ENCODE data around the gene C7.

Gene C7

DNA sequence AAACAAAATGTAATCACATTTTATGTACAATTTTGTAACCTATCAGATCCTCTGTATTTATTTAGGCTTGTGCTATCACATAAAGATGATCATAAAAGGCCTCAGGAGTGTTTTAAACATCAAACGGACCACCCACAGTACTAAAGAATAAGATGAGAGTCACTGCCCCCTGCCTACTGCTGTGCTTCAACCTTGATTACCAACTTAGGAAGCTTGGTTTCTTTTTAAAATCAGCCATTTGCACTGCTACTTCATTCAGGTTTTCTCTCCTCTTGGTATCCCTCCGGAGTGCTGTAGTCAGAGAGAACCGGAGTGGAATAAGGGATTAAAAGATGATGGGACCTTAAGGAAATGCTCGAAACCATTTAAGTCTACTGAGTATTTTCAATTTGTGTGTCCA, 6.9 kb downstream of the C7 start:
- no peak for DNase-seq

- DNase-seq = no peak
Measured at GRCh38 chr5:40928886-40929448, 19.7 kb downstream of the C7 start.

DNA sequence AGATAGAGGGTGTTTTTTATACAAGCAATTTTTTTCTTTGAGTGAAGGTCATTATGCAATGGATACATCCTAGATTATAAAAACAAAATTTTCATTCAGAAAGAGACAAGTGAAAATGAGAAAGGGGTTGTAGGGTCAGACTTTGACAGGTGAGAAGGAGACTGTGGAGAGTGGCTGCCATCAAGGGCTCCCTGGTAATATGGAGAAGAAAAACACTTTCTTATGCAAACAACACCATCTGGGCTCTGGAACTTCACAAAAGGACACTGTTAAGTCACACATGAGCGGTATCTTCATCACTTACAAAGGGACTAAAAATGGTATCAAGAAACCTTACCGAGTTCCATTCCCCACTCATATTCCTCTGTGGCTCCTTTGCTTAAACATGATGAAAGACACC, 23.5 kb downstream of the C7 start:
- no peak for DNase-seq

GRCh38 chr5:40937075-40937474, 27.8 kb downstream of the C7 start:
- no peak for DNase-seq

DNA sequence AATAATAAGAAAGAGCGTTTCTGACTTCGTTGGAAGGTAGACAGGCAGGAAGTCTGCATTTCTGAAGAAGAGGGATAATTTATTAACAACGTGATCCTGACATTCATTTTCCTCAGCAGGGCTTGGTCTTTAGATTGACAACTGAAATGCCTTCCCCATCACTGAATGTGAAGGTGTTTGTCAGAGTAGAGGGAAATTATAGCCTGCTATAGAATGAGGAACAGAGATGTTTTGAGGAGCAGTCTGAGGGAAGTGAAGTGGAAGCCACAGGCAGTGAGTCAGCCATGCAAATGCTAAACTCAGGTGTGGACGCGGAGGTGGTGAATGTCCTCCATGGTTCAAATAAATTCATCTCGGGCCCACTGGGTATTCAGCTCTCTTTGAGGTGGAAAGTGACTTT, 30.5 kb downstream of the C7 start:
- DNase-seq = no peak

- no peak for DNase-seq
Measured at GRCh38 chr5:40945111-40945510, 35.8 kb downstream of the C7 start.

- DNase-seq = no peak
Measured at GRCh38 chr5:40955313-40955712, 46.0 kb downstream of the C7 start.

DNA sequence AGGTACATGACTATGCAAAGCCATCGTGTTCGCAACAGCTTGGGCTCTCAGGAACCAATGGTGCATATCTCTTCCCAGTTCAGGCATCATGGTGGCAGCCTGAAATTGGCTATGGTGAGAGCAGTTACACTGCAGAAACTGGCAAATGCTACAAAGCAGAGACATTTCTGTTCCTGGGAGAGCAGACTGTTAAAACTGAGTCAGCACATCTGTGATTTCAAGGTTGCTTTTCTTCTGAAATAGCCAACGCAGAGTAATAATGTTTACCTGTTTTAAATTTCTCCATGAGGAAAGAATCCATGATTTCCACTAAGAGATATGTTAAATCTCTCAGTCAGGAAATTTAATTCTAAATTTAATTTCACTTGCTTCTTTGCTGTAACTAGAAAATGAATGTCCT, 47.8 kb downstream of the C7 start:
- no peak for DNase-seq

DNA sequence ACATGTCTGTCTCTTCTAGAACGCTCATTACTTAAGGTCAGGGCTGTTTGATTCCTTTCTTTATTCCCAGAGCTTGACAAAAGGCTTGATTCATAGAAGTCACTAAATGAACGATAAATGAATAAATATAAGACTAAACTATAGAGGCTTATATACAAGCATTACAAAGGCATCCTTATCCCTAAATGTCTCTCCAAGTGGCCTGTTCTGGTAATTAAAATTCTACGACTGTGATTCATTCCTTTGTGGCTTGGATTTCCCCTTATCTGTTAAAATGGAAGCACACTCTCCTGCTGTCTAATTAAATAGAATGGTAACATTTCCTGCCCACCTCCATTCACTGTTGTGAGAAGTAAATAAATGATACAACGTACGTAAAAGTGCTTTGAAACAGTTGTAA, 49.5 kb downstream of the C7 start:
- no peak for DNase-seq

DNA sequence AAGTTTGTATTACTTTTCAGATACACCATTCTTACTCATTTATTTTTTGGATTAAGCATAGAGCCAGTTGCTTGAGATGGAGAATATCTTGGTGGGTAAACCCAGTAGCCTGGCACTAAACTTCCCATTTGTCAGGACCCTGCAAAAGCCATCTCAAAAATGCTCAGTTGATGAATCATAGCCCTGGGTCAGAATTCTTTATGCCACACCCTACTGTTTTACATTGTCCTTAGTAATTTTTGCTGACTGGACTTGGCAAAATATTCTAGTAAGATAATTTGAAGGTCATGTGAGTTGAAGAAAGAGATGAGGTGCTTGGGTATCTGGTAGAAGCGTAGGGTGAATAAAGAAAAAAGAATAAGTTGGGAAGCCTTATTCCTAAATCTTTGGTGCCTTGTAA, 50.7 kb downstream of the C7 start:
- DNase-seq = no peak

- DNase-seq = no peak
Measured at GRCh38 chr5:40962207-40962955, 53.1 kb downstream of the C7 start.

DNA sequence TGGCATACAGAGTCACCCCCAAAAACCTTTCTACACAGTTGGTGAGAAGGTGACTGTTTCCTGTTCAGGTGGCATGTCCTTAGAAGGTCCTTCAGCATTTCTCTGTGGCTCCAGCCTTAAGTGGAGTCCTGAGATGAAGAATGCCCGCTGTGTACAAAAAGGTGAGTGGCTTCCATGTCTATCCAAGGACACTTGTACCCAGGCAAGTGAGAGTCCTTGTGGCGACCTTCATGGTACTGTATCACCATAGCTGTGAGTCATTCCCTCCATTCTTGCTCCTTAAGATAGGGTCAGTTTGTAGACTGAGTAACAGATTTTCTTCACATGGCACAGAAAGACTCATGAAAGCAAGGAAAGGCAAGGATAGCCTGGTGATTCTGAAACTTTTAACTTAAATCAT, 63.1 kb downstream of the C7 start:
- DNase-seq = no peak

GRCh38 chr5:40973364-40974004, 64.2 kb downstream of the C7 start:
- DNase-seq = no peak

- DNase-seq = no peak
Measured at GRCh38 chr5:40976041-40976440, 66.7 kb downstream of the C7 start.

- DNase-seq = no peak
Measured at GRCh38 chr5:40976836-40977235, 67.5 kb downstream of the C7 start.

- DNase-seq = no peak
Measured at GRCh38 chr5:40981420-40981819, 72.1 kb downstream of the C7 start.

DNA sequence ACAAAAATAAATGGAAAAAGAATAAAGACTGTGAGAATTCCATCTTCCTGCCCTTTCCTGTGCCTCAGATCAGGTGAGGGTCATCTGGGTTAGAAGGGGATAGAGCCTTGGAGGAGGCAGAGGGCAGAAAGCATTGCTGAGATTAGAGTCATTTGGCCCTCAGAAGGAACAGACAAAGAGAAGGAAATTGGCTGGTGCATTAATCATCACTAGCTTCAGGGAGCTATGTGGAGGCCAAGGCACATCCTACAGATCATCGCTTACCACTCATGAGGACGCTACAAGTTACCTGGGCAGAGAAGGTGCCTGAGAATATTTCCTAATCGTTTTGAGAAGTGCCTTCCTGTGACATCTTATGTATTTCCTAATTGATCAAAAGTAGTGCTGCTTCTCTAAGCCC, 74.5 kb downstream of the C7 start:
- no peak for DNase-seq

GRCh38 chr5:40984884-40985283, 75.6 kb downstream of the C7 start:
- peak; percentile 80 for DNase-seq

DNA sequence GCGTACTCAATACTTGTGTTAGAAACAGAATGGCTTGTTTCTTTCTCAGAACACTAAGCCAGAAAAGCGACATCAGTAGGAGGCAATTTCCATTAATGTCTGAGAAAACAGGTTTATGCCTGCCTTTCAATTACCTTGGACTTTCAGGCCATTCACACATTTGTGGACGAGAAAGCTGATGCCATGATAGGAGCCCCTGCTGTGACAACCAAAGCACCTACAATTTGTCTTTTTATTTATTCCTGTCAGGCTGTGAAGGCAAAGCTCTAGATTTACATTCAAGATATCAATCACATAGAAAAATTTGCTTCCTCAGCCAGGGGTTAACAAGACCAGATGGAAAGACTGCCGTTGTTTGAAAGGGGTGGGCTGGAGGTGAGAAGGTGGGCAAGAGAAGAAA, 76.2 kb downstream of the C7 start:
- DNase-seq = no peak

- DNase-seq = no peak
Measured at GRCh38 chr5:40986666-40987065, 77.4 kb downstream of the C7 start.

GRCh38 chr5:40987349-40987748, 78.1 kb downstream of the C7 start:
- DNase-seq = no peak

DNA sequence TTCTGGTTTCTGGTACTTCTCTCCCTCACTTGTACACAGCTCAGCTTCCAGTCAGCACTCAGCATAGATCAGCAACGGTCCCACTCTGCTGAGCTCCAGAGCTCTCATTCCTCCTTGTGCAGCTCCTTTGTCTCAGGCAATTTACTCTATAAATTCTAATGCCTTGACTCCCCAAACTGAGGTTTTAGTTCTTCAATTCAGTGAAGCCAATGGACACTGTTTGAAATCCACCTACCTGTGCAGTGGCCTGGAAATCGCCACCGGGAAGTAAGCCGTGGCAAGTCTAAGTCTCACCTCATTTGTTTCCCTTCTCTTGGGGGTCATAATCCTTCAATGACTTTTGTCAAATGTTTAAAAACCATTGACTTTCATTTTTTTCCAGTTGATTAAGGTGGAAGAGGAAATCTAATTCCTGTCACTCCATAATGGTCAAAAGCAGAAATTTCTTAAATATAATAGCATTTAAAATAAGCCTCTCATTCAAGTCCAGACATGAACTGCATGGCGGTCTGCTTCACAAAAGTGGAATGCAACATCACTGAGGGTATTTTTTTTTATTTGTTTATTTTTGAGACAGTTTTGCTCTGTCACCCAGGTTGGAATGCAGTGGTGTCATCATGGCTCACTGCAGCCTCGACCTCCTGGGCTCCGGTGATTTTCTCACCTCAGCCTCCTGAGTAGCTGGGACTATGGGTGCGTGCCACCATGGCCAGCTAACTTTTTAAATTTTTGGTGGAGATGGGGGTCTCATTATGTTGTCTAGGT, 79.6 kb downstream of the C7 start:
- no peak for DNase-seq

DNA sequence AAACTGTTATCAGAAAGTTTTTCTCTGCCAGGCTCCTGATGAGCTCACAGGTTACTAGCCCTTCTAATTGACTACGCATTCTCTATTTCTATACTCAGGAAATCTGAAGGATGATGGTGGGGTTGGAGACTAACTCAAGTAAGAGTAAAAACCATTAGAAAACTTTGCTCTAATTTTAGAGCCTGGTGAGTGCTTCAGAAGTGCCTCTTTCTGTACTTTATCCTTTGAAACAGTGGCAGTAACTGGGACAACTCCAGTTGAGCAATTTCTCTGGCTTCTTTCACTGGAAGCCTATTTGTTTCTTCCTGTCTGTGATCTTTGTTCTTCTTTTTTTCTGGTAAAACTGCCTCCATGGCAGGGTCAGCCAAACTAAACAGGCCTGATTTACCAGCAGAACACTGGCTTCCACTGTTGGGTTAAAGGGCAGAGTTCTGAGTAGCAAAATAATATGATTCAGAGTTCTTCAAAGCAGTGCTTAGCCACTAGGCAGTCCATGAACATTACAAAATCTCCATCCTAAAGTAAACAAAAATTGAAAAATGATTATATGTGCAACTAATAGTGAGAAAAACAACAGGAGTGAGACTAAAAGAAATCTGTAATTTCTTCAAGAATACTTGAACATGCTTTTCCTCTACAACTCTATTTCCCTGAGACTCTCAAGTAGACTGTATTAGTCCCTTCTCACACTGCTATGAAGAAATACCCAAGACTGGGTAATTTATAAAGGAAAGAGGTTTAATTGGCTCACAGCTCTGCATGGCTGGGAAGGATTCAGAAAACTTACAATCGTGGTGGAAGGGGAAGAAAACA, 82.1 kb downstream of the C7 start:
- no peak for DNase-seq

All from fibroblast of skin of scalp (primary cell).